GM12878 (cell line): ENCODE data around the gene PPP1R12B. TPM values are rescaled to one million over a fixed set of nuclear protein-coding genes. Genes with fewer than 3 reads are reported as not detected.

Experiments
- ATAC-seq: fragments of 200-7000 bp; cut with Tn5 transposase; 3 replicates; pipeline ENCODE4 v1.9.1; 2020; ENCODE audit warnings: mild to moderate bottlenecking, moderate library complexity
- BruUV-seq: library from RNA; stranded (reverse); fragments of 400-500 nt; replicated peaks from 2 replicates; lab custom pipeline; 2021; lab: Mats Ljungman, UMichigan
- CTCF ChIA-PET: fragments of 300-600 bp; sonication (Branson Sonifier 250); formaldehyde crosslinking; extraction: SDS; loops from one replicate; lab custom pipeline; 2021; ENCODE audit warnings: inconsistent platforms; lab: Yijun Ruan, JAX
- POLR2A ChIA-PET: fragments of 350-600 bp; formaldehyde crosslinking; extraction: SDS; loops from one replicate; lab custom pipeline; 2021; ENCODE audit warnings: inconsistent platforms; lab: Charles Lee
- RAD21 ChIA-PET: fragments of 300-600 bp; sonication (Branson Sonifier 250); formaldehyde crosslinking; loops from one replicate; lab custom pipeline; 2023; ENCODE audit warnings: antibody characterized with exemption; ENCODE audit not compliant: unreplicated experiment; lab: Charles Lee
- SMC1A ChIA-PET: fragments of 300-600 bp; sonication (Branson Sonifier 250); formaldehyde crosslinking; loops from one replicate; lab custom pipeline; 2023; ENCODE audit not compliant: unreplicated experiment, uncharacterized antibody; lab: Charles Lee
- DNase-seq: peaks from one replicate; pipeline ENCODE4 v3.0.0-alpha.2; 2011; ENCODE audit warnings: low read depth, low spot score
- FAIRE-seq: peaks from 3 replicates; lab custom pipeline; 2011; peaks lifted over from hg19 to GRCh38; lab: Jason Lieb, UNC
- H2AFZ ChIP-seq: 2 replicates; pipeline ENCODE4 v1.6.0; 2011; ENCODE audit warnings: low read depth, low read length, control low read depth; ENCODE audit not compliant: control insufficient read depth
- H3K27ac ChIP-seq: 2 replicates; pipeline ENCODE4 v1.5.1; 2011; ENCODE audit warnings: control low read depth; ENCODE audit not compliant: control insufficient read depth, insufficient read depth
- H3K27me3 ChIP-seq, 2 experiments: replicated peaks in 1 of 2; 2 replicates each; pipeline versions ENCODE4 v1.6.0 to v1.6.1; 2011; ENCODE audit warnings: low read length in 1 of 2; ENCODE audit not compliant: control insufficient read depth in 2 of 2, insufficient read depth in 2 of 2
- H3K36me3 ChIP-seq, 2 experiments: 2 replicates each; pipeline ENCODE4 v1.5.1; 2011; ENCODE audit warnings: low read length in 1 of 2; ENCODE audit not compliant: control insufficient read depth in 2 of 2, insufficient read depth in 2 of 2
- H3K4me1 ChIP-seq: 2 replicates; pipeline ENCODE4 v1.6.1; 2011; ENCODE audit warnings: mild to moderate bottlenecking, low read length, moderate library complexity, mixed read lengths; ENCODE audit not compliant: control insufficient read depth, insufficient read depth
- H3K4me2 ChIP-seq: 2 replicates; pipeline ENCODE4 v1.6.0; 2011; ENCODE audit warnings: control low read depth; ENCODE audit not compliant: control insufficient read depth, insufficient read depth
- H3K4me3 ChIP-seq: fragments of 200-600 bp; sonication (generic); 2 replicates; pipeline ENCODE4 v1.5.1; 2016
- H3K79me2 ChIP-seq: 2 replicates; pipeline ENCODE4 v1.6.0; 2011; ENCODE audit warnings: low read length; ENCODE audit not compliant: control insufficient read depth, insufficient read depth
- H3K9ac ChIP-seq: 2 replicates; pipeline ENCODE4 v1.8.0; 2011; ENCODE audit warnings: low read length, control low read depth, mixed read lengths; ENCODE audit not compliant: control insufficient read depth, insufficient read depth
- H3K9me3 ChIP-seq: replicated peaks from 3 replicates; pipeline ENCODE4 v1.5.1; 2011; ENCODE audit warnings: mild to moderate bottlenecking, low read length; ENCODE audit not compliant: control insufficient read depth, insufficient read depth
- H4K20me1 ChIP-seq: 2 replicates; pipeline ENCODE4 v1.6.0; 2011; ENCODE audit not compliant: control insufficient read depth, insufficient read depth
- BCL11A ChIP-seq: IDR thresholded peaks from 2 replicates; pipeline ENCODE4 v1.6.1; 2011; ENCODE audit warnings: low read depth, low read length
- CBFB ChIP-seq: IDR thresholded peaks from 2 replicates; pipeline ENCODE4 v1.6.1; 2016; ENCODE audit warnings: antibody characterized with exemption, low read depth
- CHD2 ChIP-seq: IDR thresholded peaks from 2 replicates; pipeline ENCODE4 v1.6.1; 2011; ENCODE audit warnings: low read depth, low read length, improper control_type of control experiment, borderline replicate concordance
- DPF2 ChIP-seq: fragments of 450-650 bp; IDR thresholded peaks from 2 replicates; pipeline ENCODE4 v1.6.1; 2017; ENCODE audit warnings: mild to moderate bottlenecking
- MEF2B ChIP-seq: fragments of 450-650 bp; IDR thresholded peaks from 2 replicates; pipeline ENCODE4 v1.6.1; 2018; ENCODE audit warnings: mild to moderate bottlenecking, moderate library complexity; ENCODE audit not compliant: partially characterized antibody, poor library complexity, severe bottlenecking
- NFYB ChIP-seq: IDR thresholded peaks from 2 replicates; pipeline ENCODE4 v1.6.1; 2011; ENCODE audit warnings: low read depth, mild to moderate bottlenecking, low read length, improper control_type of control experiment, moderate library complexity; ENCODE audit not compliant: insufficient read depth
- SMAD5 ChIP-seq: IDR thresholded peaks from 2 replicates; pipeline ENCODE4 v1.6.1; 2016; ENCODE audit warnings: antibody characterized with exemption, low read depth
- WGBS: methylation state at CpG from one replicate; pipeline ENCODE4 v1.1.6; 2016; ENCODE audit warnings: low lambda C conversion rate; ENCODE audit not compliant: insufficient replicate concordance, insufficient coverage; ENCODE audit errors: missing lambda C conversion rate; 5-methylcytosine and 5-hydroxymethylcytosine counted together
- in situ Hi-C: fragments of 300-500 bp; cut with MboI; formaldehyde crosslinking; loops from 9 replicates; pipeline ENCODE4 v1.14.3; 2018; ENCODE audit warnings: mixed read lengths
- intact Hi-C: fragments of 100-400 bp; cut with micrococcal nuclease; formaldehyde crosslinking; loops from one replicate; pipeline ENCODE4 v1.14.2; 2022; ENCODE audit not compliant: unreplicated experiment
- polyA plus RNA-seq, 11 experiments: library from polyadenylated mRNA; depleted of rRNA in 4 of 11; unstranded in 6 of 11; stranded (reverse) in 5 of 11; fragments of >200 nt; fragmentation: Nextera tagmentation in 4 of 11; fragmentation: Illumina TruSeq in 1 of 11; extraction: Ambion mirVana in 4 of 11; extraction: Trizol in 1 of 11; gene quantifications; 1 replicate in 1 of 11; 2 replicates in 10 of 11; pipeline versions ENCODE4 v1.2.1 to v1.2.3, GENCODE V29; 2011 to 2016; ENCODE audit warnings: inconsistent platforms in 2 of 11, missing spikeins in 2 of 11, low read depth in 1 of 11
- total RNA-seq, 4 experiments: library from RNA; depleted of rRNA in 3 of 4; stranded (reverse); fragments of >200 nt in 3 of 4; fragmentation: Illumina TruSeq in 1 of 4; extraction: Trizol in 1 of 4; gene quantifications; 2 replicates each; pipeline versions ENCODE4 v1.2.1 to v1.2.3, GENCODE V29; 2013 to 2021
- TF ChIP-seq, protein P1 (sequence below): IDR thresholded peaks from 2 replicates; pipeline ENCODE4 v1.6.1; 2012; ENCODE audit warnings: improper control_type of control experiment, low read depth, low read length; ENCODE audit not compliant: insufficient replicate concordance
- TF ChIP-seq, protein P2 (sequence below): fragments of 450-650 bp; IDR thresholded peaks from 2 replicates; pipeline ENCODE4 v1.6.1; 2018; ENCODE audit warnings: borderline replicate concordance, mild to moderate bottlenecking; ENCODE audit not compliant: partially characterized antibody
- TF ChIP-seq, protein P3 (sequence below): fragments of 450-650 bp; IDR thresholded peaks from 2 replicates; pipeline ENCODE4 v1.6.1; 2018; ENCODE audit warnings: mild to moderate bottlenecking, low read depth, moderate library complexity; ENCODE audit not compliant: partially characterized antibody
- TF ChIP-seq, protein P4 (sequence below): fragments of 450-650 bp; IDR thresholded peaks from 2 replicates; pipeline ENCODE4 v1.6.1; 2017; ENCODE audit warnings: mild to moderate bottlenecking, low read depth, inconsistent platforms; ENCODE audit not compliant: poor library complexity, severe bottlenecking

PPP1R12B gene
- total and polyA plus RNA-seq, 10 of the 15 experiments (the other 5 are each of a cell fraction or from before 2014, with no cell fraction given), result 0.29 to 9.4 (median 4.7) TPM

DNA sequence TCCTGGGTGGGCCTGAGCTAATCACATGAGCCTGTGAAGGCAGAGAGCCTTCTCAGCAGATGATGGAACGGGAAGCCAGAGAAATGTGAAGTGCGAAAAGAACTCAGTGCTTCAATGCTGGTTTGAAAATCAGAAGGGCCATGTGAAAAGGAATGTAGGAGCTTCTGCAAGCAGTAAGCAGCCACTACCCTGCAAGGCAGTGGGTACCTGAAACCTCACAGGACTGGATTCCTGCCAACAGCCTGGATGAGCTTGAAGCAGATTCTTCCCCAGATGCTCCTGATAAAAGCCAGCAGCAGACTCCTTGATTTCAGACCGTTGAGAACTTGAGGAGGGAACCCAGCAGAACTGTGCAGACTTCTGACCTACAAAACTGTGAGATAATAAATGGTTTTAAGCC is 203.2 kb downstream of the PPP1R12B start:
- no peaks in the 10 kb centered on the region for H3K79me2 ChIP-seq
- no peaks in the 10 kb centered on the region for H3K9me3 ChIP-seq
- ChIA-PET SMC1A (interaction anchor here (1.2 to 3.8 kb wide), 2 partner anchors 12 to 15 kb away, joined by 3 to 38 read pairs; no protein-coding TSS in a partner anchor), RAD21 (no interaction called here), POLR2A (no interaction called here), CTCF (interaction anchor here (1.4 to 1.5 kb wide), 2 partner anchors 11 to 14 kb away, joined by 4 to 6 read pairs; no protein-coding TSS in a partner anchor)
- in situ Hi-C loops, result no loop called here
- no peak overlapping the region for H3K9ac ChIP-seq
- H2AFZ ChIP-seq, result no peak overlapping the region
- FAIRE-seq (no peak), DNase-seq (no peak), ATAC-seq (no peak)
- intact Hi-C loops, result no loop called here
- 69% methylated on average over 3 of the region's 3 CpGs for WGBS
- H3K27ac ChIP-seq, result no peak overlapping the region
- no peak overlapping the region for H3K4me2 ChIP-seq
- H3K4me1 ChIP-seq, result peaks cover 7% of the 10 kb centered on the region; the same call in 1 of the 2 replicates
- H3K4me3 ChIP-seq, result no peak overlapping the region
- no TSS peak for BruUV-seq
- H3K36me3 ChIP-seq, result no peaks in the 10 kb centered on the region
- no peaks in the 10 kb centered on the region for H4K20me1 ChIP-seq
- H3K27me3 ChIP-seq, result no peaks in the 10 kb centered on the region
- TF ChIP-seq, protein P1, sequence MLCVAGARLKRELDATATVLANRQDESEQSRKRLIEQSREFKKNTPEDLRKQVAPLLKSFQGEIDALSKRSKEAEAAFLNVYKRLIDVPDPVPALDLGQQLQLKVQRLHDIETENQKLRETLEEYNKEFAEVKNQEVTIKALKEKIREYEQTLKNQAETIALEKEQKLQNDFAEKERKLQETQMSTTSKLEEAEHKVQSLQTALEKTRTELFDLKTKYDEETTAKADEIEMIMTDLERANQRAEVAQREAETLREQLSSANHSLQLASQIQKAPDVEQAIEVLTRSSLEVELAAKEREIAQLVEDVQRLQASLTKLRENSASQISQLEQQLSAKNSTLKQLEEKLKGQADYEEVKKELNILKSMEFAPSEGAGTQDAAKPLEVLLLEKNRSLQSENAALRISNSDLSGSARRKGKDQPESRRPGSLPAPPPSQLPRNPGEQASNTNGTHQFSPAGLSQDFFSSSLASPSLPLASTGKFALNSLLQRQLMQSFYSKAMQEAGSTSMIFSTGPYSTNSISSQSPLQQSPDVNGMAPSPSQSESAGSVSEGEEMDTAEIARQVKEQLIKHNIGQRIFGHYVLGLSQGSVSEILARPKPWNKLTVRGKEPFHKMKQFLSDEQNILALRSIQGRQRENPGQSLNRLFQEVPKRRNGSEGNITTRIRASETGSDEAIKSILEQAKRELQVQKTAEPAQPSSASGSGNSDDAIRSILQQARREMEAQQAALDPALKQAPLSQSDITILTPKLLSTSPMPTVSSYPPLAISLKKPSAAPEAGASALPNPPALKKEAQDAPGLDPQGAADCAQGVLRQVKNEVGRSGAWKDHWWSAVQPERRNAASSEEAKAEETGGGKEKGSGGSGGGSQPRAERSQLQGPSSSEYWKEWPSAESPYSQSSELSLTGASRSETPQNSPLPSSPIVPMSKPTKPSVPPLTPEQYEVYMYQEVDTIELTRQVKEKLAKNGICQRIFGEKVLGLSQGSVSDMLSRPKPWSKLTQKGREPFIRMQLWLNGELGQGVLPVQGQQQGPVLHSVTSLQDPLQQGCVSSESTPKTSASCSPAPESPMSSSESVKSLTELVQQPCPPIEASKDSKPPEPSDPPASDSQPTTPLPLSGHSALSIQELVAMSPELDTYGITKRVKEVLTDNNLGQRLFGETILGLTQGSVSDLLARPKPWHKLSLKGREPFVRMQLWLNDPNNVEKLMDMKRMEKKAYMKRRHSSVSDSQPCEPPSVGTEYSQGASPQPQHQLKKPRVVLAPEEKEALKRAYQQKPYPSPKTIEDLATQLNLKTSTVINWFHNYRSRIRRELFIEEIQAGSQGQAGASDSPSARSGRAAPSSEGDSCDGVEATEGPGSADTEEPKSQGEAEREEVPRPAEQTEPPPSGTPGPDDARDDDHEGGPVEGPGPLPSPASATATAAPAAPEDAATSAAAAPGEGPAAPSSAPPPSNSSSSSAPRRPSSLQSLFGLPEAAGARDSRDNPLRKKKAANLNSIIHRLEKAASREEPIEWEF, result no peak
- TF ChIP-seq NFYB, result no peak
- no peak for TF ChIP-seq SMAD5
- TF ChIP-seq, protein P2, sequence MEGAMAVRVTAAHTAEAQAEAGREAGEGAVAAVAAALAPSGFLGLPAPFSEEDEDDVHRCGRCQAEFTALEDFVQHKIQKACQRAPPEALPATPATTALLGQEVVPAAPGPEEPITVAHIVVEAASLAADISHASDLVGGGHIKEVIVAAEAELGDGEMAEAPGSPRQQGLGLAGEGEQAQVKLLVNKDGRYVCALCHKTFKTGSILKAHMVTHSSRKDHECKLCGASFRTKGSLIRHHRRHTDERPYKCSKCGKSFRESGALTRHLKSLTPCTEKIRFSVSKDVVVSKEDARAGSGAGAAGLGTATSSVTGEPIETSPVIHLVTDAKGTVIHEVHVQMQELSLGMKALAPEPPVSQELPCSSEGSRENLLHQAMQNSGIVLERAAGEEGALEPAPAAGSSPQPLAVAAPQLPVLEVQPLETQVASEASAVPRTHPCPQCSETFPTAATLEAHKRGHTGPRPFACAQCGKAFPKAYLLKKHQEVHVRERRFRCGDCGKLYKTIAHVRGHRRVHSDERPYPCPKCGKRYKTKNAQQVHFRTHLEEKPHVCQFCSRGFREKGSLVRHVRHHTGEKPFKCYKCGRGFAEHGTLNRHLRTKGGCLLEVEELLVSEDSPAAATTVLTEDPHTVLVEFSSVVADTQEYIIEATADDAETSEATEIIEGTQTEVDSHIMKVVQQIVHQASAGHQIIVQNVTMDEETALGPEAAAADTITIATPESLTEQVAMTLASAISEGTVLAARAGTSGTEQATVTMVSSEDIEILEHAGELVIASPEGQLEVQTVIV, result no peak
- TF ChIP-seq DPF2, result no peak
- TF ChIP-seq, protein P3, sequence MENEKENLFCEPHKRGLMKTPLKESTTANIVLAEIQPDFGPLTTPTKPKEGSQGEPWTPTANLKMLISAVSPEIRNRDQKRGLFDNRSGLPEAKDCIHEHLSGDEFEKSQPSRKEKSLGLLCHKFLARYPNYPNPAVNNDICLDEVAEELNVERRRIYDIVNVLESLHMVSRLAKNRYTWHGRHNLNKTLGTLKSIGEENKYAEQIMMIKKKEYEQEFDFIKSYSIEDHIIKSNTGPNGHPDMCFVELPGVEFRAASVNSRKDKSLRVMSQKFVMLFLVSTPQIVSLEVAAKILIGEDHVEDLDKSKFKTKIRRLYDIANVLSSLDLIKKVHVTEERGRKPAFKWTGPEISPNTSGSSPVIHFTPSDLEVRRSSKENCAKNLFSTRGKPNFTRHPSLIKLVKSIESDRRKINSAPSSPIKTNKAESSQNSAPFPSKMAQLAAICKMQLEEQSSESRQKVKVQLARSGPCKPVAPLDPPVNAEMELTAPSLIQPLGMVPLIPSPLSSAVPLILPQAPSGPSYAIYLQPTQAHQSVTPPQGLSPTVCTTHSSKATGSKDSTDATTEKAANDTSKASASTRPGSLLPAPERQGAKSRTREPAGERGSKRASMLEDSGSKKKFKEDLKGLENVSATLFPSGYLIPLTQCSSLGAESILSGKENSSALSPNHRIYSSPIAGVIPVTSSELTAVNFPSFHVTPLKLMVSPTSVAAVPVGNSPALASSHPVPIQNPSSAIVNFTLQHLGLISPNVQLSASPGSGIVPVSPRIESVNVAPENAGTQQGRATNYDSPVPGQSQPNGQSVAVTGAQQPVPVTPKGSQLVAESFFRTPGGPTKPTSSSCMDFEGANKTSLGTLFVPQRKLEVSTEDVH, result no peak
- TF ChIP-seq CBFB, result no peak
- TF ChIP-seq MEF2B, result no peak
- no peak for TF ChIP-seq BCL11A
- TF ChIP-seq CHD2, result no peak
- TF ChIP-seq, protein P4, sequence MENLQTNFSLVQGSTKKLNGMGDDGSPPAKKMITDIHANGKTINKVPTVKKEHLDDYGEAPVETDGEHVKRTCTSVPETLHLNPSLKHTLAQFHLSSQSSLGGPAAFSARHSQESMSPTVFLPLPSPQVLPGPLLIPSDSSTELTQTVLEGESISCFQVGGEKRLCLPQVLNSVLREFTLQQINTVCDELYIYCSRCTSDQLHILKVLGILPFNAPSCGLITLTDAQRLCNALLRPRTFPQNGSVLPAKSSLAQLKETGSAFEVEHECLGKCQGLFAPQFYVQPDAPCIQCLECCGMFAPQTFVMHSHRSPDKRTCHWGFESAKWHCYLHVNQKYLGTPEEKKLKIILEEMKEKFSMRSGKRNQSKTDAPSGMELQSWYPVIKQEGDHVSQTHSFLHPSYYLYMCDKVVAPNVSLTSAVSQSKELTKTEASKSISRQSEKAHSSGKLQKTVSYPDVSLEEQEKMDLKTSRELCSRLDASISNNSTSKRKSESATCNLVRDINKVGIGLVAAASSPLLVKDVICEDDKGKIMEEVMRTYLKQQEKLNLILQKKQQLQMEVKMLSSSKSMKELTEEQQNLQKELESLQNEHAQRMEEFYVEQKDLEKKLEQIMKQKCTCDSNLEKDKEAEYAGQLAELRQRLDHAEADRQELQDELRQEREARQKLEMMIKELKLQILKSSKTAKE, result no peak
